ENCODE results near the gene SRRM5.

DNA sequence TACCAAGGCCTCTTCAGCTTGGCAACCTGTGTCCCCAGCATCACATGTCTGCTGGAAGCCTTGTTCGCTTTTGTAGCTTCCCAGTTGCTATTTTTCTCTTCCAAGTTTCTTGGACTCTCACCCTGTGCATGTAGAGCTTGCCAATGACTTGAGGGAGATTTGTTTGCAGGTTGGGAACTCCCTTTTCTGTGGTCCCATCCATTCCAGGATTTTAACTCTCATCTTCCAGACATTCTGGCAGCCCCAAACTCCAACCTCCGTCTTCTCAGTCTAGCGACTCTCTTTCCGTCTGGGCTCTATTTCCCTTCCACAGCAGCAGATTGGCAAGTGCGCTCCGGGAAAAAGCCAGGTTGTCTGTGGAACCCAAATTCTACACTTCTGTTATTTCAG is 49.1 kb downstream of the SRRM5 start:
- TF ChIP-seq LEF1 (IDR thresholded peaks at IDR 0.05; ENCODE audit: borderline replicate concordance) (no peak), TARDBP (IDR thresholded peaks at IDR 0.05) (no peak), HDGF (IDR thresholded peaks at IDR 0.05; ENCODE audit: borderline replicate concordance) (no peak), BHLHE40 (IDR thresholded peaks at IDR 0.05; ENCODE audit: borderline replicate concordance) (no peak)
